Spleen (tissue), 7 donors: ENCODE results near the gene ANGEL2.

ENCODE experiments used
- CTCF ChIP-seq, 11 experiments: fragments of 200-600 bp in 7 of 11; fragments of 450-650 bp in 4 of 11; sonication (generic) in 4 of 11; IDR thresholded peaks in 8 of 11; conservative IDR thresholded peaks in 3 of 11; 1 replicate in 7 of 11; 2 replicates in 4 of 11; pipeline versions ENCODE4 v1.4.0 to v1.8.0; 2016 to 2021; ENCODE audit warnings: antibody characterized with exemption in 11 of 11, inconsistent platforms in 4 of 11, mild to moderate bottlenecking in 1 of 11
- POLR2A ChIP-seq, 3 donors: fragments of 450-650 bp; IDR thresholded peaks; one replicate each; pipeline ENCODE4 v1.5.1; 2017; ENCODE audit warnings: antibody characterized with exemption in 3 of 3, mild to moderate bottlenecking in 1 of 3
- POLR2AphosphoS5 ChIP-seq, 3 donors: sonication (generic); formaldehyde crosslinking; IDR thresholded peaks; one replicate each; pipeline ENCODE4 v1.5.1; 2017; ENCODE audit warnings: antibody characterized with exemption in 3 of 3
- donor health status: DM: no; HTN: no; CAD: no; lungs with moderate emphysema.
- donor health status: DM: no; HTN: no; CAD: no.
- donor health status: DM: no; HTN: no; CAD: no.

- TF ChIP-seq POLR2A (IDR thresholded peaks at IDR 0.05) = no peak
- no peak for TF ChIP-seq CTCF (IDR thresholded peaks at IDR 0.05 in 8 of 11, conservative IDR thresholded peaks at IDR 0.05 in 3 of 11)
- TF ChIP-seq POLR2AphosphoS5 (IDR thresholded peaks at IDR 0.05) = no peak
These were observed 42.2 kb downstream of the ANGEL2 start for GRCh38 chr1:212973426-212973825.
